ENCODE data around the gene SLC25A3.
A peak's percentile ranks its signal among the peaks of the same experiment; 100 is the strongest.

Gene SLC25A3

DNA sequence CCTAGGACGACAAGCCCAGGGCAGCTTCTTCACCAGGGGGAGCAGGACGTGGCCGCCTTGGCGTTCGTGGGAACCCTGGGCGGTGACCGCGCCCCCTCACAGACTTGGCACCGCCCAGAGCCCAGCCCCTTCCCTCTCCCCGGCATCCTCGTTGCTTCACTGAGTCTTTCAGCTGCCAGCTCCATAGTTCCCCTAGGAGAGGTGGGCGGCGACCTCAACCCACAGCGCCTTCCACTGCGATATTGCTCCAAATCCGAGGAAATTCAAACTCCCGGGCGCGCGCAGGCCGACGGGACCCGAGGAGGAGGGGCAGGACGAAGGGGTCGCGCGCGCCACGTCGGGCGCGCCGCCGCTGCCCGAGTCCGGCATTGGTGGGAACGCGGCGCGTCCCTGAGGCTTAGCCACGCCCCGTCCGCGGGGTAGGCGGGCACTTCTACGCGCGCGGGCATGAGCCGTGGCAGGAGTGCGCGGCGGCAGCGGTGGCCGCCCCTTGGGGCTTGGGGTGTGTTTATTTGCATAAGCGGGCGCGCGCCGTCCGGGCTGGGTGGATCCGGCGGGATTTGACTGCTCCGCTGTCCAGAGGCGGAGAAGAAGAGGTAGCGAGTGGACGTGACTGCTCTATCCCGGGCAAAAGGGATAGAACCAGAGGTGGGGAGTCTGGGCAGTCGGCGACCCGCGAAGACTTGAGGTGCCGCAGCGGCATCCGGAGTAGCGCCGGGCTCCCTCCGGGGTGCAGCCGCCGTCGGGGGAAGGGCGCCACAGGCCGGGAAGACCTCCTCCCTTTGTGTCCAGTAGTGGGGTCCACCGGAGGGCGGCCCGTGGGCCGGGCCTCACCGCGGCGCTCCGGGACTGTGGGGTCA, 51.5 kb downstream of the SLC25A3 start, which contains the start of the genes APAF1 and IKBIP:
APAF1 (plus strand) TSS at position 579 of the 860 bp plus-strand sequence. CDS start 3,070 bp downstream, outside the sequence.
IKBIP (minus strand) TSS at position 77 of the 860 bp plus-strand sequence. CDS start 87 bp downstream, outside the sequence.
- DNase-seq (ENCODE audit: low read depth), result peak; percentile 98
- peak within 1 kb of the TSS; percentile 97 for H3K4me3 ChIP-seq (ENCODE audit: low read length)
- TF ChIP-seq, protein P1, sequence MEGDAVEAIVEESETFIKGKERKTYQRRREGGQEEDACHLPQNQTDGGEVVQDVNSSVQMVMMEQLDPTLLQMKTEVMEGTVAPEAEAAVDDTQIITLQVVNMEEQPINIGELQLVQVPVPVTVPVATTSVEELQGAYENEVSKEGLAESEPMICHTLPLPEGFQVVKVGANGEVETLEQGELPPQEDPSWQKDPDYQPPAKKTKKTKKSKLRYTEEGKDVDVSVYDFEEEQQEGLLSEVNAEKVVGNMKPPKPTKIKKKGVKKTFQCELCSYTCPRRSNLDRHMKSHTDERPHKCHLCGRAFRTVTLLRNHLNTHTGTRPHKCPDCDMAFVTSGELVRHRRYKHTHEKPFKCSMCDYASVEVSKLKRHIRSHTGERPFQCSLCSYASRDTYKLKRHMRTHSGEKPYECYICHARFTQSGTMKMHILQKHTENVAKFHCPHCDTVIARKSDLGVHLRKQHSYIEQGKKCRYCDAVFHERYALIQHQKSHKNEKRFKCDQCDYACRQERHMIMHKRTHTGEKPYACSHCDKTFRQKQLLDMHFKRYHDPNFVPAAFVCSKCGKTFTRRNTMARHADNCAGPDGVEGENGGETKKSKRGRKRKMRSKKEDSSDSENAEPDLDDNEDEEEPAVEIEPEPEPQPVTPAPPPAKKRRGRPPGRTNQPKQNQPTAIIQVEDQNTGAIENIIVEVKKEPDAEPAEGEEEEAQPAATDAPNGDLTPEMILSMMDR (IDR thresholded peaks at IDR 0.05; ENCODE audit: insufficient read depth, low read depth, low read length, missing control alignments), result no peak

DNA sequence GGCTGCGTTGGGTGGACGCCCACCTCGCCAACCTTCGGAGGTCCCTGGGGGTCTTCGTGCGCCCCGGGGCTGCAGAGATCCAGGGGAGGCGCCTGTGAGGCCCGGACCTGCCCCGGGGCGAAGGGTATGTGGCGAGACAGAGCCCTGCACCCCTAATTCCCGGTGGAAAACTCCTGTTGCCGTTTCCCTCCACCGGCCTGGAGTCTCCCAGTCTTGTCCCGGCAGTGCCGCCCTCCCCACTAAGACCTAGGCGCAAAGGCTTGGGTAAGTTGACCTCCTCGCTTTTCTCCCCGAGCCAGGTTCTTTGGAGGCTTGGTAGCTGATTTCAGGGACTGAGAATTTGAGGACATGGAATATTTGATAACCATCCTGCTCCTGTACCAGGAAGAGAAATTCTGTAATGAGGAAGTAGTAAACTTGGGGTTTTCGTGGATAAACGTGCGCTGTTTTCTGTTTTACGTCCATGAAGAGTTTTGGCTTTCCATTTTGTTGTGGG, 52.1 kb downstream of the SLC25A3 start:
- TF ChIP-seq, protein P1 (IDR thresholded peaks at IDR 0.05; ENCODE audit: insufficient read depth, low read depth, low read length, missing control alignments), result no peak
- DNase-seq (ENCODE audit: low read depth), result peak; percentile 17
- H3K4me3 ChIP-seq (ENCODE audit: low read length), result peak overlapping the region; percentile 97

DNA sequence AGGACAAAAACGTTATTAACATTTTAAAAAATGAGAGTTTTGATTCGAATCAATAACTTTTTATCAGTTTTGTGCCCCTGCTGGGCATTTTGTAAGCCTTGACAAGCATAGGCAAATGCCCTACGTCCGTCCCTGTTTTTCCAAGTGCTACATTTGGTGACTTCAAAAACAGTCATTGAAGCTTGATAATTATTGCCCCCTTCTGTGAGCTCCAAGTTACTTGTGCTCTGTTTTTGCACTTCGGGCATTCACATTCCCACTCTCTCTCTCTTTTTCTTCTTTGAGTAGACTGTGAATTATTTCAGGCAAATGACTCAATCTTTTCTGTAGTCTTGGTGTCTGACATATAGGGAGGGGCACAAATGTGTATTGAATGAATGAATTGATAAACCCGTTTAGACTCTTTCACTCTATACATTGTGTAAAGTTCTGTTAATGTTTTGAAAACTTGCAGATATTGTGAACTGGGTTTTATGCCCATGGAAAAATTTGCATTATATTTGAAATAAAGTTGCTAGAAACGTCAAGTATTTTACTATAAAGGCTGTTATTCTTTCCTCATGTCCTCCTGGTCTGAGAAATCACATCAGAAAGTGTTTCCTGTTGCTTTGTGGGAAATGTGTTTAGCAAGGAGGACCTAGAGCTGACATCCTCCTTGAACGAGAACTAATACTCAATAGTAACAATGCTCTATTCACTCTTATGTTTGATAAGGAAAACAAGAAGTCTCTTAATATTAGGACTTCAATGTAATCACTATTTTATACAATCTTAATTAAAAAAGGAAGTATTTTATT, 53.0 kb downstream of the SLC25A3 start:
- peak overlapping the region; percentile 97 for H3K4me3 ChIP-seq (ENCODE audit: low read length)
- DNase-seq (ENCODE audit: low read depth), result peak; percentile 56
- TF ChIP-seq, protein P1 (IDR thresholded peaks at IDR 0.05; ENCODE audit: insufficient read depth, low read depth, low read length, missing control alignments), result peak; percentile 19

DNA sequence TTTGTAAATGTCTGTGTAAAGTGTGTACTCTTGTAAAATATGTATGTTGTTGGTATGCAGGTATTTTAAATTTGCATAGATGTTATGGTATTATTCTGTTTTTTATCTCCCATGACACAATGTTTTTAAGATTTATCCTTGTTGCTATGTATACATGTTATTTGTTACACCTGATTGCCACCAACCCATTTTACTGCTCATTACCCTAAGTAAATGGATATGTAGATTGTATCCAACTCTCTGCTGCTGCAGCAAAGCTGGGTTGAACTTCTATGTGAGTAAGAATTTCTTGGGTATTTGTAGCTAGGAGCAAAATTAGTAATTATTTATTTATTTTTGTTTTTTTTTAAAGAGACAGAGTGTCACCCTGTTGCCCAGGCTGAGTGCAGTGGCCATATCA, 57.8 kb downstream of the SLC25A3 start:
- TF ChIP-seq, protein P1 (IDR thresholded peaks at IDR 0.05; ENCODE audit: insufficient read depth, low read depth, low read length, missing control alignments), result no peak
- no peak for DNase-seq (ENCODE audit: low read depth)
- H3K4me3 ChIP-seq (ENCODE audit: low read length), result no peak overlapping the region

DNA sequence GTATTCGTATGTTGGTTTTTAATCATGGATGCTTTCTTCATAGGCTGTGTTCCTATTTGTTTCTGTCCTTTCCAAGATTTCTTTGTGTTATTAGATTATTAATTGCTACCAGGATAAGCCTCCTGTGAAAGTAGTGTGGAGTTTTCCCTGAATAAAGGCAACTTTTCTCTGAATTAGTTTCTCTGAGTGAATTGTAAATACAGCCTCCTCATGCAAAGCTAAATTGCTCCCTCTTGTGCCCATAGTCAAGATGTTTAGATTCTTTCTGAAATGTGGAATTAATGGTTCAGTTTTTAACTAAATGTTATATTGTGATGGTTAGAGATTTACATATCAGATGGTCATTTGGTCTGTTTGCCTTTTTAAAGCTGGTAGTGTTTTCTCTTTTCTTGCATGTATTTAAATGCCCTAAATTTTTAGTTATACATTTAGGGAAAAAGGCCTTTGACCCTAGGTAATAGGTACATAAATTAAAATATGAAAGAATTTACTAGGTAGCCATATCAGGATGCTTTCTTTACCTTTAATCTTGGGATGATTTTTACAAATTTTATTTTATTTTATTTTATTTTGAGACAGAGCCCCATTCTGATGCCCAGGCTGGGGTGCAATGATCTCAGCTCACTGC, 60.5 kb downstream of the SLC25A3 start:
- TF ChIP-seq, protein P1 (IDR thresholded peaks at IDR 0.05; ENCODE audit: insufficient read depth, low read depth, low read length, missing control alignments), result peak; percentile 62
- DNase-seq (ENCODE audit: low read depth), result peak; percentile 63
- no peak overlapping the region for H3K4me3 ChIP-seq (ENCODE audit: low read length)
